Tibial nerve (tissue), 3 donors: ENCODE data around the gene PIK3C2A.

Experiments
- CTCF ChIP-seq, 5 experiments: fragments of 200-600 bp in 3 of 5; fragments of 450-650 bp in 2 of 5; sonication (generic) in 3 of 5; IDR thresholded peaks; one replicate each; pipeline ENCODE4 v1.5.1; 2016 to 2019; ENCODE audit warnings: antibody characterized with exemption in 5 of 5, mild to moderate bottlenecking in 3 of 5, moderate library complexity in 2 of 5
- POLR2A ChIP-seq, 2 donors: fragments of 450-650 bp; IDR thresholded peaks; one replicate each; pipeline ENCODE4 v1.6.1; 2017; ENCODE audit warnings: antibody characterized with exemption in 2 of 2, mild to moderate bottlenecking in 2 of 2, moderate library complexity in 2 of 2

GRCh38 chr11:17188675-17189074, 19.1 kb downstream of the PIK3C2A start:
- TF ChIP-seq POLR2A (IDR thresholded peaks at IDR 0.05), result no peak
- no peak for TF ChIP-seq CTCF (IDR thresholded peaks at IDR 0.05)
